ENCODE data around the gene GBE1.

DNA sequence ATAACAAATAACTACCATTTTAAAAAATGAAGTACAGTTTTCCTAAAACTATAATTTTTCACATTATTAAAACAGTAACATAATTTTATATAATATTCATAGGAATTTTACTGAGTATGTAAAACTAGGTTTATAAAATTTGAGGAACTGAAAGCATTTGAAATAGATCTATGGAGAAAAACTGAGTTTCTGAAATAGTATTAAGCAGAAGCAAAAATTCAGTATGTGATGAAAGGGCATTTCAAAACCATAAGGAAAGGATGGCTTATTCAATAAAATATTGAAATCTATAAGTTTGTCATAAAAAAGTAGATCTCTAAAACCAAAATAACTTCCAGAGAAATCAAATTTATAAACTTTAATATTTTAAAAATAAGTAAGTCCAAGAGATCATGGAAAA, 53.4 kb downstream of the GBE1 start:
- TF ChIP-seq GATA2 (IDR thresholded peaks at IDR 0.05; ENCODE audit: low read depth, low read length) (no peak), GATA3 (IDR thresholded peaks at IDR 0.05; ENCODE audit: low read depth, low read length) (no peak)

All from SH-SY5Y (cell line).